ENCODE measurements around the gene RERE.

The RERE gene

GRCh38 chr1:8443558-8444194 is 373.8 kb downstream of the RERE start:
- ChIA-PET CTCF (interaction anchor here (0.8 to 1.4 kb wide), 2 partner anchors 35 to 94 kb away, joined by 3 read pairs; no protein-coding TSS in a partner anchor), POLR2A (no interaction called here)
- DNase-seq (ENCODE audit: low read depth, low spot score): no peak
- TF ChIP-seq, protein P1, sequence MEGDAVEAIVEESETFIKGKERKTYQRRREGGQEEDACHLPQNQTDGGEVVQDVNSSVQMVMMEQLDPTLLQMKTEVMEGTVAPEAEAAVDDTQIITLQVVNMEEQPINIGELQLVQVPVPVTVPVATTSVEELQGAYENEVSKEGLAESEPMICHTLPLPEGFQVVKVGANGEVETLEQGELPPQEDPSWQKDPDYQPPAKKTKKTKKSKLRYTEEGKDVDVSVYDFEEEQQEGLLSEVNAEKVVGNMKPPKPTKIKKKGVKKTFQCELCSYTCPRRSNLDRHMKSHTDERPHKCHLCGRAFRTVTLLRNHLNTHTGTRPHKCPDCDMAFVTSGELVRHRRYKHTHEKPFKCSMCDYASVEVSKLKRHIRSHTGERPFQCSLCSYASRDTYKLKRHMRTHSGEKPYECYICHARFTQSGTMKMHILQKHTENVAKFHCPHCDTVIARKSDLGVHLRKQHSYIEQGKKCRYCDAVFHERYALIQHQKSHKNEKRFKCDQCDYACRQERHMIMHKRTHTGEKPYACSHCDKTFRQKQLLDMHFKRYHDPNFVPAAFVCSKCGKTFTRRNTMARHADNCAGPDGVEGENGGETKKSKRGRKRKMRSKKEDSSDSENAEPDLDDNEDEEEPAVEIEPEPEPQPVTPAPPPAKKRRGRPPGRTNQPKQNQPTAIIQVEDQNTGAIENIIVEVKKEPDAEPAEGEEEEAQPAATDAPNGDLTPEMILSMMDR (IDR thresholded peaks at IDR 0.05; ENCODE audit: insufficient read depth, low read length, missing control alignments): peak; percentile 20
- H3K4me3 ChIP-seq (ENCODE audit: low read depth, low read length): no peak overlapping the region

- ChIA-PET POLR2A (no interaction called here), CTCF (interaction anchor here (0.8 to 1.8 kb wide), 2 partner anchors 10 to 22 kb away, joined by 3 to 5 read pairs; no protein-coding TSS in a partner anchor)
- H3K4me3 ChIP-seq (ENCODE audit: low read depth, low read length): no peak overlapping the region
- no peak for DNase-seq (ENCODE audit: low read depth, low spot score)
- TF ChIP-seq, protein P1 (IDR thresholded peaks at IDR 0.05; ENCODE audit: insufficient read depth, low read length, missing control alignments): no peak
These were observed 376.0 kb downstream of the RERE start for GRCh38 chr1:8441426-8441825.

GRCh38 chr1:8439015-8439702 is 378.3 kb downstream of the RERE start:
- ChIA-PET POLR2A (no interaction called here), CTCF (interaction anchor here (0.6 to 1.6 kb wide), 5 partner anchors 10 to 287 kb away, joined by 3 to 4 read pairs (median 4); no protein-coding TSS in a partner anchor)
- no peak for DNase-seq (ENCODE audit: low read depth, low spot score)
- H3K4me3 ChIP-seq (ENCODE audit: low read depth, low read length): no peak overlapping the region
- TF ChIP-seq, protein P1 (IDR thresholded peaks at IDR 0.05; ENCODE audit: insufficient read depth, low read length, missing control alignments): no peak

- CTCF ChIA-PET: interaction anchor here (0.6 to 1.6 kb wide), 5 partner anchors 9 to 287 kb away, joined by 3 to 4 read pairs (median 4); no protein-coding TSS in a partner anchor
- POLR2A ChIA-PET: no interaction called here
- no peak overlapping the region for H3K4me3 ChIP-seq (ENCODE audit: low read depth, low read length)
- DNase-seq (ENCODE audit: low read depth, low spot score): no peak
- TF ChIP-seq, protein P1 (IDR thresholded peaks at IDR 0.05; ENCODE audit: insufficient read depth, low read length, missing control alignments): no peak
These were observed 379.0 kb downstream of the RERE start for GRCh38 chr1:8438489-8438888.

GRCh38 chr1:8437347-8437746 is 380.1 kb downstream of the RERE start:
- TF ChIP-seq, protein P1 (IDR thresholded peaks at IDR 0.05; ENCODE audit: insufficient read depth, low read length, missing control alignments): no peak
- no peak for DNase-seq (ENCODE audit: low read depth, low spot score)
- H3K4me3 ChIP-seq (ENCODE audit: low read depth, low read length): no peak overlapping the region
- ChIA-PET POLR2A (no interaction called here), CTCF (no interaction called here)

DNA sequence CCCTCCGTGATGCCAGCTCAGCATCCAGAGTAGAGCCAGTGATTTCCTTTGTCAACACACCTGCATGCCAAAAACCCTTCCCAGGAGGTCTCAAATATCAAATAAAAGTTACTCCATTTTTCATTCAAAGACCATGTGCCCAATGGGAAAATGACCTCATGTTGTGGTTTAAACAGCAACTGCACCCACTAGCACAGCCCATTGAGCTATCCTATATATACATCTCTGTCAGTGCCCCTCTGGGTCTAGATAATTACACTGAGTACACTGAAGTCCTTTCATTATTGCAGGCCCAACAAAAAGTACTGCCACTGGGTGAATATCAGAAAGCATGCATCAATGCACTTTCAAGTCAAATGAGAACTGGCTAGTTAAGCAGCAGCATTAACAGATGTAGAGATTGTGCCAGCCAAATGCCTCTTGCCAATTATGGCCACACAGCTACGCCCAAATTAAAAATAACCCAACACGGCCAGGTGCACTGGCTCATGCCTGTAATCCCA is 381.8 kb downstream of the RERE start:
- no peak for DNase-seq (ENCODE audit: low read depth, low spot score)
- TF ChIP-seq, protein P1 (IDR thresholded peaks at IDR 0.05; ENCODE audit: insufficient read depth, low read length, missing control alignments): no peak
- no peak overlapping the region for H3K4me3 ChIP-seq (ENCODE audit: low read depth, low read length)
- ChIA-PET CTCF (interaction anchor here (1.6 kb wide), 1 partner anchor 27 kb away, joined by 4 read pairs; no protein-coding TSS in a partner anchor), POLR2A (no interaction called here)

All from AG04449 (cell line).